PC-3 (cell line): ENCODE data around the gene IL18R1. TPM values are rescaled to one million over a fixed set of nuclear protein-coding genes. Genes with fewer than 3 reads are reported as not detected.

Source experiments
- ATAC-seq: fragments of 200-7000 bp; cut with Tn5 transposase; 2 replicates; pipeline ENCODE4 v1.9.1; 2020; ENCODE audit warnings: mild to moderate bottlenecking, moderate library complexity
- BruUV-seq: library from RNA; stranded (reverse); fragments of 400-500 nt; replicated peaks from 2 replicates; lab custom pipeline; 2021; lab: Mats Ljungman, UMichigan
- CTCF ChIA-PET: fragments of 300-600 bp; sonication (Branson Sonifier 250); formaldehyde crosslinking; loops from one replicate; lab custom pipeline; 2022; ENCODE audit warnings: antibody characterized with exemption; lab: Charles Lee
- POLR2A ChIA-PET: fragments of 300-600 bp; sonication (Branson Sonifier 250); formaldehyde crosslinking; loops from one replicate; lab custom pipeline; 2022; ENCODE audit warnings: antibody characterized with exemption; ENCODE audit not compliant: unreplicated experiment; lab: Charles Lee
- DNase-seq: peaks from one replicate; pipeline ENCODE4 v3.0.0-alpha.2; 2015
- H2AFZ ChIP-seq: fragments of 300-600 bp; sonication (generic); 2 replicates; pipeline ENCODE4 v1.6.0; 2016; ENCODE audit warnings: antibody characterized with exemption, low read length
- H3F3A ChIP-seq: fragments of 300-600 bp; sonication (generic); one replicate; pipeline ENCODE4 v1.6.0; 2017; ENCODE audit warnings: antibody characterized with exemption, low read length, control low read depth, mild to moderate bottlenecking; ENCODE audit not compliant: unreplicated experiment
- H3K27ac ChIP-seq: fragments of 300-600 bp; sonication (generic); 2 replicates; pipeline ENCODE4 v1.5.1; 2016; ENCODE audit warnings: mild to moderate bottlenecking, low read length
- H3K27me3 ChIP-seq: fragments of 300-600 bp; sonication (generic); 2 replicates; pipeline ENCODE4 v1.6.1; 2016; ENCODE audit warnings: low read length, mixed read lengths
- H3K36me3 ChIP-seq: fragments of 300-600 bp; sonication (generic); 2 replicates; pipeline ENCODE4 v1.6.1; 2016; ENCODE audit warnings: low read depth, mixed run types, low read length, mixed read lengths
- H3K4me1 ChIP-seq: fragments of 300-600 bp; sonication (generic); 2 replicates; pipeline ENCODE4 v1.5.1; 2016; ENCODE audit warnings: low read length; ENCODE audit not compliant: insufficient read depth
- H3K4me2 ChIP-seq: fragments of 300-600 bp; sonication (generic); 2 replicates; pipeline ENCODE4 v1.6.0; 2016; ENCODE audit warnings: low read length
- H3K4me3 ChIP-seq: fragments of 300-600 bp; sonication (generic); 2 replicates; pipeline ENCODE4 v1.5.1; 2016; ENCODE audit warnings: mild to moderate bottlenecking, low read length, mixed read lengths
- H3K79me2 ChIP-seq: fragments of 300-600 bp; sonication (generic); 2 replicates; pipeline ENCODE4 v1.6.1; 2017; ENCODE audit warnings: low read length, mixed read lengths
- H3K9ac ChIP-seq: fragments of 300-600 bp; sonication (generic); 2 replicates; pipeline ENCODE4 v1.6.0; 2016; ENCODE audit warnings: mild to moderate bottlenecking, low read length
- H3K9me2 ChIP-seq: fragments of 300-600 bp; sonication (generic); replicated peaks from 2 replicates; pipeline ENCODE4 v1.6.1; 2016; ENCODE audit warnings: mixed run types, low read length, mixed read lengths
- H3K9me3 ChIP-seq: fragments of 300-600 bp; sonication (generic); 2 replicates; pipeline ENCODE4 v1.6.1; 2016; ENCODE audit warnings: low read length, mixed read lengths
- H4K20me1 ChIP-seq: fragments of 300-600 bp; sonication (generic); 2 replicates; pipeline ENCODE4 v1.6.1; 2016; ENCODE audit warnings: low read length, mixed read lengths
- CTCF ChIP-seq: fragments of 300-600 bp; sonication (generic); conservative IDR thresholded peaks from 2 replicates; pipeline ENCODE4 v1.5.1; 2017; ENCODE audit warnings: antibody characterized with exemption, low read depth, mild to moderate bottlenecking, low read length
- EZH2 ChIP-seq: fragments of 300-600 bp; sonication (generic); IDR thresholded peaks from one replicate; pipeline ENCODE4 v1.6.1; 2017; ENCODE audit warnings: antibody characterized with exemption, mild to moderate bottlenecking, low read length; ENCODE audit not compliant: unreplicated experiment
- EZH2phosphoT487 ChIP-seq: fragments of 300-600 bp; sonication (generic); IDR thresholded peaks from 2 replicates; pipeline ENCODE4 v1.6.1; 2018; ENCODE audit warnings: mild to moderate bottlenecking, antibody characterized with exemption, low read length, borderline replicate concordance
- intact Hi-C: fragments of 100-400 bp; cut with micrococcal nuclease; formaldehyde crosslinking; loops from 2 replicates; pipeline ENCODE4 v1.9.0; 2023
- total RNA-seq: library from RNA; depleted of rRNA; stranded (reverse); fragments of >200 nt; gene quantifications from 2 replicates; pipeline ENCODE4 v1.2.3, GENCODE V29; 2014

The IL18R1 gene
- total RNA-seq, 1 experiment from 2014 or later = 1.2 TPM

- Histone ChIP-seq H3K27me3 (peaks cover 4% of the 10 kb centered on the region; the same call in 1 of the 2 replicates), H3F3A (no peaks in the 10 kb centered on the region), H3K9me3 (no peaks in the 10 kb centered on the region), H2AFZ (no peak overlapping the region), H4K20me1 (no peaks in the 10 kb centered on the region), H3K79me2 (no peaks in the 10 kb centered on the region), H3K4me1 (no peaks in the 10 kb centered on the region), H3K9me2 (no peaks in the 10 kb centered on the region), H3K27ac (no peak overlapping the region), H3K4me2 (no peak overlapping the region), H3K36me3 (no peaks in the 10 kb centered on the region), H3K4me3 (no peak overlapping the region), H3K9ac (no peak overlapping the region)
- ChIA-PET CTCF (no interaction called here), POLR2A (no interaction called here)
- TF ChIP-seq CTCF = no peak
- TF ChIP-seq EZH2 = no peak
- TF ChIP-seq EZH2phosphoT487 = no peak
- DNase-seq = no peak
- BruUV-seq = no TSS peak
- no peak for ATAC-seq
- intact Hi-C loops = no loop called here
These were observed 79.2 kb downstream of the IL18R1 start for GRCh38 chr2:102434655-102435381.

- ATAC-seq (no peak), DNase-seq (no peak)
- H3K27ac ChIP-seq = no peak overlapping the region
- H3K9me2 ChIP-seq = no peaks in the 10 kb centered on the region
- H3K79me2 ChIP-seq = no peaks in the 10 kb centered on the region
- no peak for TF ChIP-seq EZH2
- TF ChIP-seq CTCF = no peak
- TF ChIP-seq EZH2phosphoT487 = no peak
- H3K4me3 ChIP-seq = no peak overlapping the region
- BruUV-seq = no TSS peak
- H2AFZ ChIP-seq = no peak overlapping the region
- no peaks in the 10 kb centered on the region for H3K9me3 ChIP-seq
- no peaks in the 10 kb centered on the region for H3K36me3 ChIP-seq
- H3F3A ChIP-seq = no peaks in the 10 kb centered on the region
- H3K27me3 ChIP-seq = no peaks in the 10 kb centered on the region
- intact Hi-C loops = no loop called here
- no peak overlapping the region for H3K4me2 ChIP-seq
- no peak overlapping the region for H3K9ac ChIP-seq
- no peaks in the 10 kb centered on the region for H3K4me1 ChIP-seq
- POLR2A ChIA-PET = no interaction called here
- CTCF ChIA-PET = no interaction called here
- no peaks in the 10 kb centered on the region for H4K20me1 ChIP-seq
These were observed 80.1 kb downstream of the IL18R1 start for GRCh38 chr2:102435741-102436140.

GRCh38 chr2:102436323-102436722 is 80.7 kb downstream of the IL18R1 start:
- ChIA-PET POLR2A (no interaction called here), CTCF (interaction anchor here (0.6 kb wide), 1 partner anchor 427 kb away, joined by 6 read pairs; no protein-coding TSS in a partner anchor)
- Histone ChIP-seq H3K9me3 (no peaks in the 10 kb centered on the region), H4K20me1 (no peaks in the 10 kb centered on the region), H3K36me3 (no peaks in the 10 kb centered on the region), H3K9me2 (no peaks in the 10 kb centered on the region), H3K4me3 (no peak overlapping the region), H3K79me2 (no peaks in the 10 kb centered on the region), H3K27ac (no peak overlapping the region), H3K9ac (no peak overlapping the region), H2AFZ (no peak overlapping the region), H3F3A (no peaks in the 10 kb centered on the region), H3K27me3 (no peaks in the 10 kb centered on the region), H3K4me1 (no peaks in the 10 kb centered on the region), H3K4me2 (no peak overlapping the region)
- DNase-seq (no peak), ATAC-seq (no peak)
- no TSS peak for BruUV-seq
- intact Hi-C loops = no loop called here
- TF ChIP-seq EZH2 (no peak), CTCF (no peak), EZH2phosphoT487 (no peak)
